Mesothelial cell of epicardium (in vitro differentiated cells): ENCODE measurements around the gene ZNF813. TPM values are rescaled to one million over a fixed set of nuclear protein-coding genes. Genes with fewer than 3 reads are reported as not detected.
"Not testable (repeated sequence)": the region's sequence is repeated elsewhere in the genome, so short reads cannot be mapped to it uniquely, and the experiment has no call there.

Experiments used
- DNase-seq, 2 experiments: peaks; one replicate each; pipeline ENCODE4 v3.0.0; 2021; ENCODE audit warnings: low spot score in 2 of 2; ENCODE audit not compliant: unreplicated experiment in 2 of 2
- H3K27ac Mint-ChIP-seq: 2 replicates; pipeline ENCODE4 v1.8.0; 2021; ENCODE audit warnings: mixed read lengths
- H3K27me3 Mint-ChIP-seq: 2 replicates; pipeline ENCODE4 v1.8.0; 2021; ENCODE audit warnings: low read depth, mixed read lengths
- H3K36me3 Mint-ChIP-seq: 2 replicates; pipeline ENCODE4 v1.8.0; 2021; ENCODE audit warnings: mixed read lengths
- H3K4me1 Mint-ChIP-seq: 2 replicates; pipeline ENCODE4 v1.8.0; 2021; ENCODE audit warnings: mixed read lengths
- H3K4me3 Mint-ChIP-seq: 2 replicates; pipeline ENCODE4 v1.8.0; 2021; ENCODE audit warnings: mild to moderate bottlenecking, moderate library complexity, mixed read lengths
- H3K9me3 Mint-ChIP-seq: 2 replicates; pipeline ENCODE4 v1.8.0; 2021; ENCODE audit warnings: mixed read lengths
- CTCF ChIP-seq: fragments of 200-600 bp; sonication (generic); IDR thresholded peaks from one replicate; pipeline ENCODE4 v1.5.0; 2021; ENCODE audit warnings: antibody characterized with exemption; ENCODE audit not compliant: unreplicated experiment
- total RNA-seq: library from RNA; stranded (reverse); gene quantifications from 3 replicates; pipeline ENCODE4 v1.2.1, GENCODE V29; 2021

ZNF813 gene
- 5.4 to 6.1 TPM (median 6.0 TPM) in 3 replicates for total RNA-seq

- Mint-ChIP-seq H3K36me3 (peaks cover 8% of the 10 kb centered on the region), H3K4me3 (peak within 1 kb of the TSS; percentile 98), H3K27me3 (peaks cover 4% of the 10 kb centered on the region), H3K4me1 (peaks cover 20% of the 10 kb centered on the region), H3K9me3 (peaks cover 9% of the 10 kb centered on the region), H3K27ac (peak within 1 kb of the TSS; percentile 98)
- DNase-seq: peak; percentile 85 to 94
- no peak for TF ChIP-seq CTCF
Measured at GRCh38 chr19:53467485-53468262, at the start of gene ZNF813. ZNF813 (plus strand) TSS chr19:53467733; CDS start chr19:53483823, 16,090 bp downstream.

DNA sequence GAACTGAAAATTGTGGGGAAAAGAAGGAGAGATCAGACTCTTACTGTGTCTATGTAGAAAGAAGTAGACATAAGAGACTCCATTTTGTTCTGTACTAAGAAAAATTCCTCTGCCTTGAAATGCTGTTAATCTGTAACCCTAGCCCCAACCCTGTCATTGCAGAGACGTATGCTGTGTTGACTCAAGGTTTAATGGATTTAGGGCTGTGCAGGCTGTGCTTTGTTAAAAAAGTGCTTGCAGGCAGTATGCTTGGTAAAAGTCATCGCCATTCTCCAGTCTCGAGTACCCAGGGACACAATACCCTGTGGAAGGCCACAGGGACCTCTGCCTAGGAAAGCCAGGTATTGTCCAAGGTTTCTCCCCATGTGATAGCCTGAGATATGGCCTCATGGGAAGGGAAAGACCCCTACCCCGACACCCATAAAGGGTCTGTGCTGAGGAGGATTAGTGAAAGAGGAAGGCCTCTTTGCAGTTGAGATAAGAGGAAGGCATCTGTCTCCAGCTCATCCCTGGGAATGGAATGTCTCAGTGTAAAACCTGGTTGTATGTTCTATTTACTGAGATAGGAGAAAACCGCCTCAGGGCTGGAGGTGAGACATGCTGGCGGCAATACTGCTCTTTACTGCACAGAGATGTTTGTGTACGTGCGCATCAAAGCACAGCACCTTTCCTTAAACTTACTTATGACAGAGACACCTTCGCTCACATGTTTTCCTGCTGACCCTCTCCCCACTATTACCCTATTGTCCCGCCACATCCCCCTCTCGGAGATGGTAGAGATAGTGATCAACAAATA is 46.8 kb upstream of the ZNF813 start:
- DNase-seq, H3K36me3 Mint-ChIP-seq, H3K27me3 Mint-ChIP-seq, H3K4me3 Mint-ChIP-seq, H3K4me1 Mint-ChIP-seq: not testable (repeated sequence)
- Mint-ChIP-seq H3K9me3 (peaks cover 13% of the 10 kb centered on the region), H3K27ac (peak overlapping the region; percentile 84)

DNA sequence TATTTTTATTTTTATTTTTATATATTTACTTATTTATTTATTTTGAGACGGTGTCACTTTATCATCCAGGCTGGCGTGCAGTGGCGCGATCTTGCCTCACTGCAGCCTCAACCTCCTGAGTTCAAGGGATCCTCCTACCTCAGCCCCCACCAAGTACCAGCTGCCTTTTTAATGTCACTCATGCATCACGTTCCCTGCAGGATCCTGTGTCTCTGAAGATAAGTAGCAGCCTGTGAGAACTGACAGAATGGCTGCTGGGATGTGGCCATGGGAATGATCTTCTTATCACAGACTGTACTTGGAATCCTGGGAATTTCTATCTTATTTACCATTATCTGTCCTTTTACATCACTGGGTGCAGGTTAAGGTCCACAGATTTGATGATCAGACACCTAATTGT is 45.0 kb upstream of the ZNF813 start:
- Mint-ChIP-seq H3K4me3 (no peak overlapping the region), H3K36me3 (peaks cover 2% of the 10 kb centered on the region), H3K9me3 (peaks cover 6% of the 10 kb centered on the region), H3K27ac (no peak overlapping the region), H3K4me1 (peaks cover 9% of the 10 kb centered on the region), H3K27me3 (no peaks in the 10 kb centered on the region)
- no peak for DNase-seq
- TF ChIP-seq CTCF: no peak

GRCh38 chr19:53423074-53423473 is 44.5 kb upstream of the ZNF813 start:
- not testable (repeated sequence) for H3K9me3 Mint-ChIP-seq, H3K27ac Mint-ChIP-seq, H3K4me3 Mint-ChIP-seq, H3K27me3 Mint-ChIP-seq, DNase-seq, H3K36me3 Mint-ChIP-seq, H3K4me1 Mint-ChIP-seq

DNA sequence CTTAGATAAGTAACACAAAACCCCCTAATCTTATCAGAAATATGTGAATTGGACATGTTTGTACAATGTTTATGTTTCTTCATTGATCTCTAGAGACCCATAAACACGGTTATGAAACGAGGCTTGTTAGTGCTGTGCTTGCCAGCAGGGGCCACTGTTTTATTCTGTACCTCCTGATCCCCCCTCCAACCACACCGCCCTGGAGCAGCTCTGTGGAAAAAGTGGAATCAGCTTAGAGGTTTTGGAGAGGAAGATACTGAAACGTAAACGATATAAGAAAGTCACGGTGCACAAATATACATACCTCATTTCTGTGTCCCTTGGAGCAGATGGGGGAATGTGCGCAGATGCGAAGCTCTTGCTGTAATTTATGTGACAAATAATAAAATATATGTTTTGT is 43.9 kb upstream of the ZNF813 start:
- not testable (repeated sequence) for H3K36me3 Mint-ChIP-seq, H3K27me3 Mint-ChIP-seq, DNase-seq, H3K4me3 Mint-ChIP-seq, H3K4me1 Mint-ChIP-seq, H3K27ac Mint-ChIP-seq, H3K9me3 Mint-ChIP-seq

DNA sequence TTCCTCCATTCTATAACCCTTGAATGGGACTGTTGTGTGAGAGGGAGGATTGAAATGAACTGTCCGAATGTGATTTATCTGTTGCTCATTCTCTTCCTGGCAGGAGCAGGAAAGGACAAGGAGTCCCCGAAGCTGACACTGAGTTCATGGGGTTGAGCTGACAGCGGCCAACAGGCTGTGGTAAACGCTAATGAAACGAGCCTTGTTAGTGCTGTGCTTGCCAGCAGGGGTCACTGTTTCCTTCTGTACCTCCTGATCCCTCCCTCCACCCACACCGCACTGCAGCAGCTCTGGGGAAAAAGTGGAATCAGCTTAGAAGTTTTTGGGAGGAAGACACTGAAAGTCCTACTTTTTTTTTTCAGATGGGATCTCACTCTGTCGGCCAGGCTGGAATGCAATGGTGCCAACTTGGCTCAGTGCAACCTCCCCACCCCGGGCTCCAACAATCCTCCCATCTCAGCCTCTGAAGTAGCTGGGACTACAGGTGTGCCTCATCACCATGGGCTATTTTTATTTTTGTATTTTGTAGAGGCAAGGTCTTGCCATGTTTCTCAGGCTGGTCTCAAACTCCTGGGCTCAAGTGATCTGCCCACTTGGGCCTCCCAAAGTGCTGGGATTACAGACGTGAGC is 42.5 kb upstream of the ZNF813 start:
- H3K9me3 Mint-ChIP-seq: no peaks in the 10 kb centered on the region
- H3K27me3 Mint-ChIP-seq: no peaks in the 10 kb centered on the region
- no peak overlapping the region for H3K27ac Mint-ChIP-seq
- peaks cover 4% of the 10 kb centered on the region for H3K36me3 Mint-ChIP-seq
- peak; percentile 78 for TF ChIP-seq CTCF
- no peak overlapping the region for H3K4me3 Mint-ChIP-seq
- peak; percentile 64 to 76 for DNase-seq
- H3K4me1 Mint-ChIP-seq: peaks cover 9% of the 10 kb centered on the region
